Neuronal stem cell (in vitro differentiated cells): ENCODE data around the gene CAPRIN2.

Experiments used
- DNase-seq: peaks from one replicate; pipeline ENCODE4 v3.0.0-alpha.2; 2013; ENCODE audit warnings: low spot score
- H2AFZ ChIP-seq: one replicate; pipeline ENCODE4 v1.6.1; 2013; ENCODE audit warnings: mild to moderate bottlenecking, low read length, inconsistent platforms
- H2AK5ac ChIP-seq: 2 replicates; pipeline ENCODE4 v1.6.1; 2013; ENCODE audit warnings: low read depth, mild to moderate bottlenecking, inconsistent platforms, low read length, moderate library complexity, mixed read lengths
- H2BK120ac ChIP-seq: 2 replicates; pipeline ENCODE4 v1.6.1; 2013; ENCODE audit warnings: low read depth, mild to moderate bottlenecking, inconsistent platforms, low read length, moderate library complexity, mixed read lengths
- H2BK12ac ChIP-seq: one replicate; pipeline ENCODE4 v1.6.1; 2013; ENCODE audit warnings: low read length, inconsistent platforms
- H2BK15ac ChIP-seq: 2 replicates; pipeline ENCODE4 v1.6.1; 2013; ENCODE audit warnings: mild to moderate bottlenecking, low read length, inconsistent platforms, mixed read lengths
- H2BK5ac ChIP-seq: one replicate; pipeline ENCODE4 v1.6.1; 2013; ENCODE audit warnings: inconsistent platforms, mild to moderate bottlenecking, low read length, moderate library complexity
- H3K14ac ChIP-seq: one replicate; pipeline ENCODE4 v1.6.1; 2013; ENCODE audit warnings: low read length, inconsistent platforms
- H3K18ac ChIP-seq: 2 replicates; pipeline ENCODE4 v1.6.1; 2013; ENCODE audit warnings: low read length, inconsistent platforms
- H3K23ac ChIP-seq: 2 replicates; pipeline ENCODE4 v1.6.1; 2013; ENCODE audit warnings: low read depth, mild to moderate bottlenecking, mixed read lengths, low read length, inconsistent platforms; ENCODE audit not compliant: poor library complexity
- H3K27ac ChIP-seq: replicated peaks from 3 replicates; pipeline ENCODE4 v1.5.1; 2013; ENCODE audit warnings: low read length, inconsistent platforms
- H3K27me3 ChIP-seq, 3 experiments: 2 replicates each; pipeline ENCODE4 v1.6.1; 2013; ENCODE audit warnings: low read length in 3 of 3, mild to moderate bottlenecking in 2 of 3, inconsistent platforms in 1 of 3, low read depth in 1 of 3, mixed read lengths in 1 of 3, moderate library complexity in 1 of 3; ENCODE audit not compliant: control insufficient read depth in 3 of 3, insufficient read depth in 3 of 3
- H3K36me3 ChIP-seq, 2 donors: replicated peaks in 1 of 2; 2 replicates each; pipeline ENCODE4 v1.6.1; 2013; ENCODE audit warnings: low read length in 2 of 2; ENCODE audit not compliant: control insufficient read depth in 2 of 2, insufficient read depth in 2 of 2
- H3K4ac ChIP-seq: 2 replicates; pipeline ENCODE4 v1.6.1; 2013; ENCODE audit warnings: inconsistent platforms, mild to moderate bottlenecking, low read length, moderate library complexity
- H3K4me1 ChIP-seq, 2 donors: 1 replicate in 1 of 2; 2 replicates in 1 of 2; pipeline ENCODE4 v1.6.1; 2013; ENCODE audit warnings: low read length in 2 of 2, low read depth in 1 of 2; ENCODE audit not compliant: control insufficient read depth in 2 of 2, insufficient read depth in 1 of 2
- H3K4me2 ChIP-seq: one replicate; pipeline ENCODE4 v1.6.1; 2013; ENCODE audit warnings: mild to moderate bottlenecking, low read length, inconsistent platforms; ENCODE audit not compliant: insufficient read depth, poor library complexity, severe bottlenecking
- H3K4me3 ChIP-seq, 2 donors: 2 replicates each; pipeline ENCODE4 v1.5.1; 2013; ENCODE audit warnings: low read length in 2 of 2, mild to moderate bottlenecking in 2 of 2, inconsistent platforms in 1 of 2, moderate library complexity in 1 of 2
- H3K79me1 ChIP-seq: one replicate; pipeline ENCODE4 v1.6.1; 2013; ENCODE audit warnings: low read depth, mild to moderate bottlenecking, inconsistent platforms, low read length, moderate library complexity
- H3K9ac ChIP-seq: one replicate; pipeline ENCODE4 v1.6.1; 2013; ENCODE audit warnings: mild to moderate bottlenecking, low read depth, low read length, inconsistent platforms; ENCODE audit not compliant: poor library complexity
- H3K9me3 ChIP-seq, 2 donors: replicated peaks in 1 of 2; 2 replicates each; pipeline versions ENCODE3 to v1.6.1; 2013; ENCODE audit warnings: low read length in 2 of 2, mild to moderate bottlenecking in 2 of 2, inconsistent platforms in 1 of 2, low read depth in 1 of 2, mixed read lengths in 1 of 2, moderate library complexity in 1 of 2; ENCODE audit not compliant: control insufficient read depth in 2 of 2, insufficient read depth in 1 of 2
- H4K8ac ChIP-seq: one replicate; pipeline ENCODE4 v1.6.1; 2013; ENCODE audit warnings: low read depth, mild to moderate bottlenecking, inconsistent platforms, low read length, moderate library complexity
- H4K91ac ChIP-seq: one replicate; pipeline ENCODE4 v1.6.1; 2013; ENCODE audit warnings: low read length, low read depth, mild to moderate bottlenecking, inconsistent platforms; ENCODE audit not compliant: poor library complexity
- WGBS, 2 donors: extraction: QIAGEN DNeasy Blood & Tissue Kit; methylation state at CpG; one replicate each; pipeline ENCODE4 v1.1.7; 2013; ENCODE audit warnings: missing lambda C conversion rate in 2 of 2, mixed read lengths in 1 of 2; ENCODE audit not compliant: insufficient read length in 2 of 2, insufficient replicate concordance in 1 of 2; ENCODE audit errors: extremely low coverage in 2 of 2; 5-methylcytosine and 5-hydroxymethylcytosine counted together

CAPRIN2 gene

DNA sequence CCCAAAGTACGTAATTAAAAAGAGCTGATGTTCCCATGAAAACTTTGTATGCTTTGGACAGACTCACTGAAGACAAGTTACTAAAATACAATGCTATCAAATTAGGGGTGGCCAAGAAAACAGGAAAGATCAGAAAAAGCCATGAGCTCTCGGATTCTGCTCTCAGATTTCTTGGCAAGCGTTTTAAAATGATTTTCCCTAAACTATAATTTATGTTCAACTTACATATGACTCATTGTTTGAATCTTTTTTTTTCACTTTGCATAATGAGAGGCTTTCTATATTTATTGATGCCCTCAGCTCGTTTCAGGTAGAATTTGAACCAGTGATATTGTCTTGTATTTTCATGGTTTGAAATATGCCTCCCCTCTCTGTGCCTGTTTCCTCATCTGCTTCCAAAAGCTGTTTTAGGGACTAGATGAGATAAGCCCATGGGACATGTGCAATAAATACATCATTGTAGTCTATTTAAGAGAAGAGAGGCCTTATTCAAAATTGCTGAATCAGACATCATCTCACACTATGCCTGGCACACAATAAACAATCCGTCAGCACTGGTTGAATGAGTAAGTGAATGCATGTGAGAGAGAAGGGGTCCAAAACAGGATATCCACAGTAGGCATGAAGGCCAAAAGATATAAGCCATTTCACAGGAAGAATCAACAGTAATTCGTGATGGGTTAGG lies 54.4 kb downstream of the CAPRIN2 start:
- no peak overlapping the region for H3K18ac ChIP-seq

DNA sequence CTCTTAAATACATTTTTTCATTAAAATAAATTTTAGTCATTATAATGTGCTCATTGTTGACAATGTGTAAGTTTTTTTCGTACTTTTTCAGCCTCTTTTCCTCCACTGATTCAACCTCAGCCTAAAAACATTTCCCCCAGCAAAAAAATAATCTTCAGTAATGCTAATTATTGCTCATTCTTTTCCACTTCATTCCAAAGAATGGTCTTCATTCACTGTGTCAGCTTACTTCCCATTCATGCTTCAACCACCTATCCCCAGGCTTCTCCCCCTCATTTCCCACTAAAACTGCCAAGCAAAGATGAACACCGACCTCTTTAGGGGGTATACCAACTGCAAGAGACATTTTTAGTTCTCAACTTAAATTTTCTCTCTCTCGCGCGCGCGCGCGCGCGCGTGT lies 56.4 kb downstream of the CAPRIN2 start:
- no peak overlapping the region for H4K8ac ChIP-seq
- peaks cover 6% of the 10 kb centered on the region for H3K79me1 ChIP-seq
- H2BK12ac ChIP-seq: no peak overlapping the region
- no peak overlapping the region for H2AK5ac ChIP-seq
- no peaks in the 10 kb centered on the region for H3K27me3 ChIP-seq
- H4K91ac ChIP-seq: no peak overlapping the region
- no peaks in the 10 kb centered on the region for H3K9me3 ChIP-seq
- no peak overlapping the region for H3K14ac ChIP-seq
- H2BK120ac ChIP-seq: no peak overlapping the region
- H2BK15ac ChIP-seq: no peak overlapping the region
- no peak overlapping the region for H2AFZ ChIP-seq
- no CpG with 5 or more reads among the region's 12 CpGs for WGBS, 2 donors
- no peak for DNase-seq
- H2BK5ac ChIP-seq: no peak overlapping the region
- H3K23ac ChIP-seq: no peak overlapping the region
- no peak overlapping the region for H3K9ac ChIP-seq
- H3K4me1 ChIP-seq: peaks cover 0 to 6% of the 10 kb centered on the region in 2 donors
- H3K4ac ChIP-seq: no peak overlapping the region
- no peak overlapping the region for H3K4me2 ChIP-seq
- H3K18ac ChIP-seq: no peak overlapping the region
- H3K27ac ChIP-seq: no peak overlapping the region
- no peaks in the 10 kb centered on the region for H3K36me3 ChIP-seq
- H3K4me3 ChIP-seq: no peak overlapping the region

More for the DNA sequence above, 54.4 kb downstream of the CAPRIN2 start:
- Histone ChIP-seq H3K23ac (no peak overlapping the region), H3K27me3 (no peaks in the 10 kb centered on the region), H4K91ac (no peak overlapping the region), H3K79me1 (peaks cover 1% of the 10 kb centered on the region), H3K36me3 (no peaks in the 10 kb centered on the region), H2AK5ac (no peak overlapping the region), H3K4me3 (no peak overlapping the region), H3K9me3 (no peaks in the 10 kb centered on the region), H2BK120ac (no peak overlapping the region), H3K4me1 (no peaks in the 10 kb centered on the region), H3K27ac (no peak overlapping the region), H2BK15ac (no peak overlapping the region), H3K14ac (no peak overlapping the region), H2AFZ (no peak overlapping the region), H3K4ac (no peak overlapping the region), H4K8ac (no peak overlapping the region), H2BK5ac (no peak overlapping the region), H3K4me2 (no peak overlapping the region), H2BK12ac (no peak overlapping the region), H3K9ac (no peak overlapping the region)
- DNase-seq: no peak
- WGBS, 2 donors: no CpG with 5 or more reads among the region's 6 CpGs

GRCh38 chr12:30696943-30697342 lies 57.8 kb downstream of the CAPRIN2 start:
- H2BK120ac ChIP-seq: no peak overlapping the region

GRCh38 chr12:30696486-30696885 lies 58.3 kb downstream of the CAPRIN2 start:
- no peak overlapping the region for H2BK12ac ChIP-seq
- no CpG with 5 or more reads among the region's 14 CpGs for WGBS, 2 donors
- H3K18ac ChIP-seq: no peak overlapping the region
- H3K27me3 ChIP-seq: no peaks in the 10 kb centered on the region
- no peak overlapping the region for H2BK15ac ChIP-seq
- H4K8ac ChIP-seq: peak overlapping the region; percentile 78
- no peak overlapping the region for H3K14ac ChIP-seq
- no peak overlapping the region for H3K27ac ChIP-seq
- no peak for DNase-seq
- no peak overlapping the region for H2BK5ac ChIP-seq
- H3K23ac ChIP-seq: no peak overlapping the region
- H3K79me1 ChIP-seq: peaks cover 6% of the 10 kb centered on the region
- H3K9me3 ChIP-seq: no peaks in the 10 kb centered on the region
- H3K4ac ChIP-seq: no peak overlapping the region
- H3K4me2 ChIP-seq: no peak overlapping the region
- peaks cover 0 to 6% of the 10 kb centered on the region in 2 donors for H3K4me1 ChIP-seq
- no peak overlapping the region for H4K91ac ChIP-seq
- peak overlapping the region; percentile 84 for H2AFZ ChIP-seq
- H3K9ac ChIP-seq: no peak overlapping the region
- H2AK5ac ChIP-seq: peak overlapping the region; percentile 61
- no peak overlapping the region for H2BK120ac ChIP-seq
- H3K36me3 ChIP-seq: no peaks in the 10 kb centered on the region
- H3K4me3 ChIP-seq: peak overlapping the region; percentile 27 to 92

More at GRCh38 chr12:30696943-30697342, 57.8 kb downstream of the CAPRIN2 start:
- H3K27ac ChIP-seq: no peak overlapping the region
- peaks cover 0 to 6% of the 10 kb centered on the region in 2 donors for H3K4me1 ChIP-seq
- peaks cover 6% of the 10 kb centered on the region for H3K79me1 ChIP-seq
- H3K27me3 ChIP-seq: no peaks in the 10 kb centered on the region
- peak overlapping the region; percentile 84 for H2AFZ ChIP-seq
- H4K8ac ChIP-seq: peak overlapping the region; percentile 78
- no peak overlapping the region for H2BK5ac ChIP-seq
- H3K14ac ChIP-seq: no peak overlapping the region
- no peak overlapping the region for H3K4me2 ChIP-seq
- H3K9me3 ChIP-seq: no peaks in the 10 kb centered on the region
- H4K91ac ChIP-seq: no peak overlapping the region
- no peak overlapping the region for H3K4me3 ChIP-seq
- H2BK12ac ChIP-seq: no peak overlapping the region
- no peaks in the 10 kb centered on the region for H3K36me3 ChIP-seq
- no CpG with 5 or more reads among the region's 7 CpGs for whole genome bisulfite sequencing, 2 donors
- no peak overlapping the region for H2BK15ac ChIP-seq
- no peak overlapping the region for H3K18ac ChIP-seq
- no peak overlapping the region for H3K23ac ChIP-seq
- no peak overlapping the region for H3K9ac ChIP-seq
- DNase-seq: no peak
- no peak overlapping the region for H3K4ac ChIP-seq
- no peak overlapping the region for H2AK5ac ChIP-seq
